ENCODE measurements around the gene ACAD9. TPM values are rescaled to one million over a fixed set of nuclear protein-coding genes. Genes with fewer than 3 reads are reported as not detected.

Gene ACAD9
- total and polyA plus RNA-seq, 4 donors, result 24.9 to 59.3 (median 38.8) TPM

DNA sequence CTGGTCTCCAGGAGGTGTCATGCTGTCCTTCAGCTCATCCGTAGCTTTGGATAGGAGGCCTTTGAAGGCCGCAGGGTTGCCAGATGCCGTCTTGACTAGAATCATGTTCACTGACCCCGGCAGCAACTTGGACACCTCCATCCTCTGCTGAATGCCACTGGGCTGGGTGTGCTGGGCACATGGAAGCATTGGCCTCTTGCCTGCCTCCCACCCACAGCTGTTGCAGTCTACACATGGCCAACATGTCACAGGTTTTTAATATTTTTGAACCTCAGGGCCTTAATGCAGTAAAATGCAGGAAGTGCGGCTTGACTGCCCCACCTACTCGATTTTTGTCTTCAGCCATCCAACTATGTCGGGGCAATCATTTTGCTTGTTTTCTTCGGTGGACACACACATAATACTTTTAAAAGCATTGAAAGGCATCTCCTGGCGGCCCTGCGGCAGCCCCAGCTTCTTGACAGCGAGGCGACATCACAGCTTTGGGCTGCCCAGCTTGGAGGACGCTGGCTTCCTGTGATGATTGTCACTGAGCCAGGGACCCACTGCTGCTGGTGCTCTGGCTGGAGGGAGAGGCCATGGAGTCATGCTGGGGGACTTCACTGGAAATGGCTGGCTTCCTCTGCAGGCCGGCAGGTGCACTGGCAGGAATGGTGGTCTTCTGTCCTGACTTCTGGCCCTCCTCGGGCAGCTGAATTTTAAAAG lies 31.6 kb upstream of the ACAD9 start:
- 90 to 93% methylated on average over 15 of the region's 15 CpGs for WGBS, 2 donors
- peaks cover 0 to 13% (median 4%) of the 10 kb centered on the region in 5 donors for H3K4me1 ChIP-seq (ENCODE audit: control insufficient read depth in 5 of 5, insufficient read depth in 5 of 5, low read length in 5 of 5)
- H3K4me3 ChIP-seq, result no peak overlapping the region
- TF ChIP-seq CTCF (IDR thresholded peaks at IDR 0.05; ENCODE audit: control extremely low read depth, extremely low read depth), result no peak
- no peak for DNase-seq
- no peaks in the 10 kb centered on the region for H3K9me3 ChIP-seq (ENCODE audit: control insufficient read depth in 4 of 4, insufficient read depth in 3 of 4, low read length in 3 of 4)
- H3K9ac ChIP-seq (ENCODE audit: insufficient read depth in 1 of 2, low read length in 2 of 2), result no peak overlapping the region
- H3K27me3 ChIP-seq (ENCODE audit: control insufficient read depth in 3 of 3, insufficient read depth in 3 of 3, low read length in 2 of 3), result no peaks in the 10 kb centered on the region
- H3K36me3 ChIP-seq (ENCODE audit: control insufficient read depth in 4 of 4, insufficient read depth in 4 of 4, low read length in 4 of 4), result no peaks in the 10 kb centered on the region
- no peak overlapping the region for H3K27ac ChIP-seq (ENCODE audit: low read depth in 1 of 2, low read length in 1 of 2)
- ATAC-seq (ENCODE audit: insufficient read depth, low FRiP score), result no peak

DNA sequence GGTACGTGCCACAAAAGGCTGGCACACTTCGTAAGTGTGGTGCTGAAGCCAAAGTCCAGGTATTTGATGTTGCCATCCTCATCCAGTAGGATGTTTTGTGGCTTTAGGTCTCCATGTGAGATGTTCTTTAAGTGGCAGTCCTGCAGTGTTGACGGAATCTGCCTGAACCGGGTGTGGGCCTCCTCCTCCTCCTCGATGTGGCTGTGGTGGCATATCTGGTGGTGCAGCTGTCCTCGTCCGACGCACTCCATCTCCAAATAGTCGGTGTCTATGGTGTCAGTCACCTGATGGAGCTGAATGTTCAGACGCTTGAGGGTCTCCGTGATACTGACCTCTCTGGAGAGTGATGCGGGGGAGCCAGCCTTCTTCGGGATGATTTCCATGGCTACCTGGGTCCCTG lies 30.5 kb upstream of the ACAD9 start:
- DNase-seq, result no peak
- no peak for TF ChIP-seq CTCF (IDR thresholded peaks at IDR 0.05; ENCODE audit: control extremely low read depth, extremely low read depth)
- Histone ChIP-seq H3K4me3 (no peak overlapping the region), H3K9ac (ENCODE audit: insufficient read depth in 1 of 2, low read length in 2 of 2) (no peak overlapping the region), H3K9me3 (ENCODE audit: control insufficient read depth in 4 of 4, insufficient read depth in 3 of 4, low read length in 3 of 4) (peaks cover 0 to 2% (median under 1%) of the 10 kb centered on the region in 4 donors), H3K4me1 (ENCODE audit: control insufficient read depth in 5 of 5, insufficient read depth in 5 of 5, low read length in 5 of 5) (peaks cover 0 to 13% (median 4%) of the 10 kb centered on the region in 5 donors), H3K27ac (ENCODE audit: low read depth in 1 of 2, low read length in 1 of 2) (no peak overlapping the region), H3K36me3 (ENCODE audit: control insufficient read depth in 4 of 4, insufficient read depth in 4 of 4, low read length in 4 of 4) (no peaks in the 10 kb centered on the region), H3K27me3 (ENCODE audit: control insufficient read depth in 3 of 3, insufficient read depth in 3 of 3, low read length in 2 of 3) (no peaks in the 10 kb centered on the region)
- ATAC-seq (ENCODE audit: insufficient read depth, low FRiP score), result no peak
- WGBS, 2 donors, result 93 to 98% methylated on average over 13 of the region's 13 CpGs

DNA sequence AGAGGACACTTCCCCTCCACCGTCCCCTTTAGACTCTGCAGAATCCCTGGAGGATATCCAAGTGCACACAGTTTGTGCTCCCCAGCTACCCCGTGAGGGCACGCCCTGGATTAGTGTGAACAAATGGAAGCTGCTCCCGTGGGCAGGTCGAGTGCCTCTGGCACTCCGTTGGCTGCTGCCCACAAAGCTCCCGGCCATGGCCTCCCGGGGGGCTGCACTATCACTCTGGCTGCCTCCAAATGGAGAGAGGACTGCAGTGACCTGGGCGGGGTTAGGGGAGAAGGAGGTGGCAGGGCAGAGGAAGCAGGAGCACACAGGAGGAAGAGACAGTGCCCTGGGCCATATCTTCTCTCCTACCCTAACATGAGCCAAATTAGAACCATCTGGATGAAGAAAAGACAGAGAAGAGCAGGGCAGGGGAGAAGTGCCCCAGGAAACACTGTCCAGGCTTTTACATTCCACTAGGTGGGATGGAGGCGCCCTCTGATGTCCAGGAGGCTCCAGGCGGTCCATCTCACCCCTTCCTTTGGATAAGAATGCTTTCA lies 29.4 kb upstream of the ACAD9 start:
- no peaks in the 10 kb centered on the region for H3K27me3 ChIP-seq (ENCODE audit: control insufficient read depth in 3 of 3, insufficient read depth in 3 of 3, low read length in 2 of 3)
- H3K9ac ChIP-seq (ENCODE audit: insufficient read depth in 1 of 2, low read length in 2 of 2), result no peak overlapping the region
- DNase-seq (no peak), ATAC-seq (ENCODE audit: insufficient read depth, low FRiP score) (no peak)
- H3K4me3 ChIP-seq, result no peak overlapping the region
- no peaks in the 10 kb centered on the region for H3K36me3 ChIP-seq (ENCODE audit: control insufficient read depth in 4 of 4, insufficient read depth in 4 of 4, low read length in 4 of 4)
- H3K9me3 ChIP-seq (ENCODE audit: control insufficient read depth in 4 of 4, insufficient read depth in 3 of 4, low read length in 3 of 4), result peaks cover 0 to 6% (median 2%) of the 10 kb centered on the region in 4 donors
- no peak for TF ChIP-seq CTCF (IDR thresholded peaks at IDR 0.05; ENCODE audit: control extremely low read depth, extremely low read depth)
- WGBS, 2 donors, result 59 to 67% methylated on average over 11 of the region's 11 CpGs
- no peak overlapping the region for H3K27ac ChIP-seq (ENCODE audit: low read depth in 1 of 2, low read length in 1 of 2)
- H3K4me1 ChIP-seq (ENCODE audit: control insufficient read depth in 5 of 5, insufficient read depth in 5 of 5, low read length in 5 of 5), result peaks cover 0 to 13% (median 4%) of the 10 kb centered on the region in 5 donors

All from lung (tissue), 12 donors.